Panc1 (cell line): Measurements from ENCODE around the gene NME3. TPM values are rescaled to one million over a fixed set of nuclear protein-coding genes. Genes with fewer than 3 reads are reported as not detected.

ENCODE experiments used
- ATAC-seq: fragments of 200-7000 bp; cut with Tn5 transposase; 2 replicates; pipeline ENCODE4 v1.9.1; 2020; ENCODE audit warnings: mild to moderate bottlenecking, moderate library complexity
- BruUV-seq: library from RNA; stranded (reverse); fragments of 400-500 nt; replicated peaks from 2 replicates; lab custom pipeline; 2021; lab: Mats Ljungman, UMichigan
- CTCF ChIA-PET: fragments of 300-600 bp; sonication (Branson Sonifier 250); formaldehyde crosslinking; loops from one replicate; lab custom pipeline; 2022; ENCODE audit warnings: antibody characterized with exemption; lab: Charles Lee
- POLR2A ChIA-PET: fragments of 300-600 bp; sonication (Branson Sonifier 250); formaldehyde crosslinking; loops from one replicate; lab custom pipeline; 2022; ENCODE audit warnings: antibody characterized with exemption; lab: Charles Lee
- DNase-seq: peaks from one replicate; pipeline ENCODE4 v3.0.0-alpha.2; 2010; ENCODE audit warnings: low read depth, low spot score
- H3K27ac ChIP-seq: 2 replicates; pipeline ENCODE4 v1.5.1; 2011; ENCODE audit warnings: mild to moderate bottlenecking, low read length, inconsistent platforms
- H3K27me3 ChIP-seq: fragments of 200-500 bp; sonication (Bioruptor generic); 2 replicates; pipeline ENCODE4 v1.6.0; 2014; ENCODE audit warnings: low read length, inconsistent platforms; ENCODE audit not compliant: control insufficient read depth, insufficient read depth
- H3K36me3 ChIP-seq: fragments of 200-500 bp; sonication (Bioruptor generic); 2 replicates; pipeline ENCODE4 v1.5.1; 2014; ENCODE audit warnings: inconsistent platforms, mild to moderate bottlenecking, low read length, moderate library complexity; ENCODE audit not compliant: control insufficient read depth, insufficient read depth
- H3K4me1 ChIP-seq: 2 replicates; pipeline ENCODE4 v1.5.1; 2011; ENCODE audit warnings: inconsistent platforms, mild to moderate bottlenecking, low read length, moderate library complexity; ENCODE audit not compliant: control insufficient read depth, insufficient read depth
- H3K4me3 ChIP-seq, 2 experiments: 2 replicates each; pipeline ENCODE4 v1.5.1; 2011 to 2012; ENCODE audit warnings: low read depth in 2 of 2, low read length in 2 of 2, mild to moderate bottlenecking in 2 of 2, inconsistent platforms in 1 of 2, moderate library complexity in 1 of 2
- H3K9me3 ChIP-seq: fragments of 200-500 bp; sonication (Bioruptor generic); 2 replicates; pipeline ENCODE4 v1.5.1; 2014; ENCODE audit warnings: low read depth, mild to moderate bottlenecking, inconsistent platforms, low read length, moderate library complexity; ENCODE audit not compliant: control insufficient read depth, insufficient read depth
- POLR2AphosphoS5 ChIP-seq: IDR thresholded peaks from 2 replicates; pipeline ENCODE4 v1.6.1; 2012; ENCODE audit warnings: mild to moderate bottlenecking, low read depth, low read length, moderate library complexity
- SIN3A ChIP-seq: IDR thresholded peaks from 2 replicates; pipeline ENCODE4 v1.6.1; 2012; ENCODE audit warnings: low read depth, mild to moderate bottlenecking, low read length, moderate library complexity, borderline replicate concordance; ENCODE audit not compliant: insufficient read depth
- TCF7L2 ChIP-seq: IDR thresholded peaks from 2 replicates; pipeline ENCODE4 v1.6.1; 2011; ENCODE audit warnings: mild to moderate bottlenecking, low read depth, low read length, inconsistent platforms
- in situ Hi-C: cut with HindIII; loops from 2 replicates; pipeline ENCODE4 v1.10.0; 2016; ENCODE audit warnings: low sequenced_read_pairs, low pct_unique_long_range_greater_than_20kb
- intact Hi-C: fragments of 100-400 bp; cut with micrococcal nuclease; formaldehyde crosslinking; loops from one replicate; pipeline ENCODE4 v1.10.0; 2022; ENCODE audit not compliant: unreplicated experiment
- total RNA-seq: library from RNA; stranded (reverse); gene quantifications from one replicate; pipeline ENCODE4 v1.2.1, GENCODE V29; 2021; ENCODE audit not compliant: unreplicated experiment
- TF ChIP-seq, protein P1 (sequence below): fragments of 450-650 bp; IDR thresholded peaks from 2 replicates; pipeline ENCODE4 v1.5.1; 2017; ENCODE audit warnings: mild to moderate bottlenecking
- TF ChIP-seq, protein P2 (sequence below), 2 experiments: IDR thresholded peaks; 2 replicates each; pipeline ENCODE4 v1.6.1; 2011 to 2012; ENCODE audit warnings: low read depth in 2 of 2, control low read depth in 1 of 2, low read length in 1 of 2, mild to moderate bottlenecking in 1 of 2, moderate library complexity in 1 of 2; ENCODE audit not compliant: insufficient read depth in 1 of 2

NME3 gene
- total RNA-seq, 1 experiment from 2014 or later, result 117 TPM

DNA sequence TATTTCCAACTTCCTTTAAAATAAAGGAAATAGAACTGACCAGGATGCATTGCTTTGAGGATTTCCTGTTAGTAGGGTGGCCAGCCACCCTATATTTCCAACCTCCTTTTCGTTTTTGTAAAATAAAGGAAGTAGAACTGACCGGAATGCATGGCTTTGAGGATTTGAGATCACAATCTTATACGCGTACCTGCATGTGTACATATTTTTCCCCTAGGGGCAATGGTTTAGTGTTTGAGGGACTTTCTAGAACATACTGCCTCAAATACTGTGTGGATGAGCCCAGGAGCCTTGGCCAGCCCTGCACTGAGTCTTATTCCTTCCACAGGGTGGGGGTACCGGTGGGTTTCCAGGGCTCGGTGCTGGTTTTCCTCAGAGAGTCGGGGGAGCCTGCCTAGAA is 39.7 kb downstream of the NME3 start:
- TF ChIP-seq TCF7L2 (no peak), SIN3A (no peak), POLR2AphosphoS5 (no peak)
- TF ChIP-seq, protein P1, sequence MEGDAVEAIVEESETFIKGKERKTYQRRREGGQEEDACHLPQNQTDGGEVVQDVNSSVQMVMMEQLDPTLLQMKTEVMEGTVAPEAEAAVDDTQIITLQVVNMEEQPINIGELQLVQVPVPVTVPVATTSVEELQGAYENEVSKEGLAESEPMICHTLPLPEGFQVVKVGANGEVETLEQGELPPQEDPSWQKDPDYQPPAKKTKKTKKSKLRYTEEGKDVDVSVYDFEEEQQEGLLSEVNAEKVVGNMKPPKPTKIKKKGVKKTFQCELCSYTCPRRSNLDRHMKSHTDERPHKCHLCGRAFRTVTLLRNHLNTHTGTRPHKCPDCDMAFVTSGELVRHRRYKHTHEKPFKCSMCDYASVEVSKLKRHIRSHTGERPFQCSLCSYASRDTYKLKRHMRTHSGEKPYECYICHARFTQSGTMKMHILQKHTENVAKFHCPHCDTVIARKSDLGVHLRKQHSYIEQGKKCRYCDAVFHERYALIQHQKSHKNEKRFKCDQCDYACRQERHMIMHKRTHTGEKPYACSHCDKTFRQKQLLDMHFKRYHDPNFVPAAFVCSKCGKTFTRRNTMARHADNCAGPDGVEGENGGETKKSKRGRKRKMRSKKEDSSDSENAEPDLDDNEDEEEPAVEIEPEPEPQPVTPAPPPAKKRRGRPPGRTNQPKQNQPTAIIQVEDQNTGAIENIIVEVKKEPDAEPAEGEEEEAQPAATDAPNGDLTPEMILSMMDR, result no peak
- TF ChIP-seq, protein P2, sequence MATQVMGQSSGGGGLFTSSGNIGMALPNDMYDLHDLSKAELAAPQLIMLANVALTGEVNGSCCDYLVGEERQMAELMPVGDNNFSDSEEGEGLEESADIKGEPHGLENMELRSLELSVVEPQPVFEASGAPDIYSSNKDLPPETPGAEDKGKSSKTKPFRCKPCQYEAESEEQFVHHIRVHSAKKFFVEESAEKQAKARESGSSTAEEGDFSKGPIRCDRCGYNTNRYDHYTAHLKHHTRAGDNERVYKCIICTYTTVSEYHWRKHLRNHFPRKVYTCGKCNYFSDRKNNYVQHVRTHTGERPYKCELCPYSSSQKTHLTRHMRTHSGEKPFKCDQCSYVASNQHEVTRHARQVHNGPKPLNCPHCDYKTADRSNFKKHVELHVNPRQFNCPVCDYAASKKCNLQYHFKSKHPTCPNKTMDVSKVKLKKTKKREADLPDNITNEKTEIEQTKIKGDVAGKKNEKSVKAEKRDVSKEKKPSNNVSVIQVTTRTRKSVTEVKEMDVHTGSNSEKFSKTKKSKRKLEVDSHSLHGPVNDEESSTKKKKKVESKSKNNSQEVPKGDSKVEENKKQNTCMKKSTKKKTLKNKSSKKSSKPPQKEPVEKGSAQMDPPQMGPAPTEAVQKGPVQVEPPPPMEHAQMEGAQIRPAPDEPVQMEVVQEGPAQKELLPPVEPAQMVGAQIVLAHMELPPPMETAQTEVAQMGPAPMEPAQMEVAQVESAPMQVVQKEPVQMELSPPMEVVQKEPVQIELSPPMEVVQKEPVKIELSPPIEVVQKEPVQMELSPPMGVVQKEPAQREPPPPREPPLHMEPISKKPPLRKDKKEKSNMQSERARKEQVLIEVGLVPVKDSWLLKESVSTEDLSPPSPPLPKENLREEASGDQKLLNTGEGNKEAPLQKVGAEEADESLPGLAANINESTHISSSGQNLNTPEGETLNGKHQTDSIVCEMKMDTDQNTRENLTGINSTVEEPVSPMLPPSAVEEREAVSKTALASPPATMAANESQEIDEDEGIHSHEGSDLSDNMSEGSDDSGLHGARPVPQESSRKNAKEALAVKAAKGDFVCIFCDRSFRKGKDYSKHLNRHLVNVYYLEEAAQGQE (IDR thresholded peaks at IDR 0.05; ENCODE audit: insufficient read depth in 1 of 2, low read depth in 2 of 2, low read length in 1 of 2), result no peak
- Histone ChIP-seq H3K4me3 (no peak overlapping the region), H3K9me3 (no peaks in the 10 kb centered on the region), H3K27me3 (no peaks in the 10 kb centered on the region), H3K36me3 (no peaks in the 10 kb centered on the region), H3K4me1 (no peaks in the 10 kb centered on the region), H3K27ac (no peak overlapping the region)
- ATAC-seq (no peak), DNase-seq (no peak)
- CTCF ChIA-PET, result no interaction called here
- POLR2A ChIA-PET, result no interaction called here
- no TSS peak for BruUV-seq
- in situ Hi-C loops (no loop called here), intact Hi-C loops (no loop called here)

DNA sequence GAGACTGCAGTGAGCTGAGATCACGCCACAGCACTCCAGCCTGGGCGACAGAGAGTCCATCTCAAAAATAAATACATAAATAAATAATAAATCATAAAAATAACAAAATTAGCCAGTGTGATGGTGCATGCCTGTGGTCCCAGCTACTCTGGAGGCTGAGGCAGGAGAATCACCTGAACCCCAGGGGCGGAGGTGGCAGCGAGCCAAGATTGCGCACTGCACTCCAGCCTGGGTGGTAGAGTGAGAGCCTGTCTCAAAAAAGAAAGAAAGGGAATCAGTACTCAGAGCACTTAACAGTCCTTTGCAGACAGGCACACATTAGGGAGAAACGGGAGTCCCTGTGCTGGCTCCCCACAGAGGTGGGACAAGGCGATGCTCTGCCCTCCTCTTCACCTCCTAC is 40.3 kb downstream of the NME3 start:
- Histone ChIP-seq H3K9me3 (no peaks in the 10 kb centered on the region), H3K27me3 (no peaks in the 10 kb centered on the region), H3K4me3 (no peak overlapping the region), H3K4me1 (no peaks in the 10 kb centered on the region), H3K36me3 (no peaks in the 10 kb centered on the region), H3K27ac (no peak overlapping the region)
- TF ChIP-seq POLR2AphosphoS5, result no peak
- TF ChIP-seq, protein P1, result no peak
- no peak for TF ChIP-seq SIN3A
- TF ChIP-seq, protein P2 (IDR thresholded peaks at IDR 0.05; ENCODE audit: insufficient read depth in 1 of 2, low read depth in 2 of 2, low read length in 1 of 2), result no peak
- TF ChIP-seq TCF7L2, result no peak
- CTCF ChIA-PET, result no interaction called here
- intact Hi-C loops (no loop called here), in situ Hi-C loops (no loop called here)
- ATAC-seq (peak; percentile 25; the same call in 1 of the 2 replicates), DNase-seq (no peak)
- POLR2A ChIA-PET, result no interaction called here
- no TSS peak for BruUV-seq
